NCI-H345 treated with DMSO at 0.1 percent for 48 hours (cell line): ENCODE measurements around the gene SLC10A1.

Source experiments
- DNase-seq: peaks from one replicate; lab custom pipeline; 2025; ENCODE audit not compliant: unreplicated experiment; lab: John Stamatoyannopoulos, UW

The SLC10A1 gene

GRCh38 chr14:69808919-69809808 is 12.1 kb upstream of the SLC10A1 start:
- DNase-seq, result no peak

GRCh38 chr14:69807192-69807591 is 10.2 kb upstream of the SLC10A1 start:
- DNase-seq, result no peak

GRCh38 chr14:69804902-69805301 is 7.9 kb upstream of the SLC10A1 start:
- no peak for DNase-seq

- DNase-seq, result no peak
Observed at GRCh38 chr14:69803753-69804152, 6.7 kb upstream of the SLC10A1 start.

GRCh38 chr14:69798339-69798735 is 1.3 kb upstream of the SLC10A1 start:
- no peak for DNase-seq

GRCh38 chr14:69797573-69798338 is 715 bp upstream of the SLC10A1 start:
- no peak for DNase-seq

- DNase-seq, result no peak
Observed at GRCh38 chr14:69795691-69796090, 1.4 kb downstream of the SLC10A1 start.

- no peak for DNase-seq
Observed at GRCh38 chr14:69794791-69795190, 2.2 kb downstream of the SLC10A1 start.

- DNase-seq, result no peak
Observed at GRCh38 chr14:69792887-69793421, 4.1 kb downstream of the SLC10A1 start.

- DNase-seq, result no peak
Observed at GRCh38 chr14:69789118-69789640, 7.9 kb downstream of the SLC10A1 start.

GRCh38 chr14:69786603-69787002 is 10.4 kb downstream of the SLC10A1 start:
- DNase-seq, result no peak

- no peak for DNase-seq
Observed at GRCh38 chr14:69784942-69785341, 12.1 kb downstream of the SLC10A1 start.

- DNase-seq, result no peak
Observed at GRCh38 chr14:69780952-69781351, 16.1 kb downstream of the SLC10A1 start.

GRCh38 chr14:69780092-69780491 is 16.9 kb downstream of the SLC10A1 start:
- no peak for DNase-seq

- no peak for DNase-seq
Observed at GRCh38 chr14:69779088-69779487, 18.0 kb downstream of the SLC10A1 start.

GRCh38 chr14:69776875-69777453 is 20.1 kb downstream of the SLC10A1 start:
- DNase-seq, result no peak

- DNase-seq, result no peak
Observed at GRCh38 chr14:69775012-69775411, 22.0 kb downstream of the SLC10A1 start.

- DNase-seq, result no peak
Observed at GRCh38 chr14:69773571-69774276, 23.3 kb downstream of the SLC10A1 start.

GRCh38 chr14:69772082-69773017 is 24.7 kb downstream of the SLC10A1 start:
- DNase-seq, result no peak

- DNase-seq, result no peak
Observed at GRCh38 chr14:69771136-69771535, 25.9 kb downstream of the SLC10A1 start.
